Frontal cortex (tissue), 4 donors: ENCODE results near the gene UBE2G2. TPM values are rescaled to one million over a fixed set of nuclear protein-coding genes. Genes with fewer than 3 reads are reported as not detected.

Experiments used
- DNase-seq, 2 donors: peaks; one replicate each; pipeline ENCODE4 v3.0.0; 2012; ENCODE audit warnings: low spot score in 2 of 2
- FAIRE-seq: peaks from 2 replicates; lab custom pipeline; 2012; peaks lifted over from hg19 to GRCh38; lab: Jason Lieb, UNC
- total RNA-seq: library from RNA; depleted of rRNA; stranded (reverse); fragments of >200 nt; gene quantifications from one replicate; pipeline ENCODE4 v1.2.3, GENCODE V29; 2014
- donor health status: control.
- donor health status: control.
- donor health status: control.

UBE2G2 gene
- total RNA-seq, 1 donor from 2014 or later: 39.9 TPM

GRCh38 chr21:44735821-44736220 lies 65.8 kb downstream of the UBE2G2 start:
- no peak for DNase-seq
- FAIRE-seq: no peak

- FAIRE-seq: no peak
- no peak for DNase-seq
Observed at GRCh38 chr21:44734841-44735240, 66.8 kb downstream of the UBE2G2 start.

GRCh38 chr21:44734026-44734745 lies 67.4 kb downstream of the UBE2G2 start:
- DNase-seq (no peak), FAIRE-seq (no peak)

GRCh38 chr21:44732956-44733355 lies 68.7 kb downstream of the UBE2G2 start:
- no peak for FAIRE-seq
- DNase-seq: no peak

- no peak for DNase-seq
- FAIRE-seq: no peak
Observed at GRCh38 chr21:44732263-44732662, 69.4 kb downstream of the UBE2G2 start.

- FAIRE-seq (no peak), DNase-seq (no peak)
Observed at GRCh38 chr21:44730951-44731579, 70.6 kb downstream of the UBE2G2 start.

- FAIRE-seq: no peak
- no peak for DNase-seq
Observed at GRCh38 chr21:44730028-44730395, 71.6 kb downstream of the UBE2G2 start.

- FAIRE-seq: no peak
- no peak for DNase-seq
Observed at GRCh38 chr21:44729336-44730027, 72.1 kb downstream of the UBE2G2 start.

- DNase-seq (no peak), FAIRE-seq (no peak)
Observed at GRCh38 chr21:44728716-44729115, 72.9 kb downstream of the UBE2G2 start.

GRCh38 chr21:44727757-44728156 lies 73.9 kb downstream of the UBE2G2 start:
- FAIRE-seq (no peak), DNase-seq (no peak)

GRCh38 chr21:44727321-44727720 lies 74.3 kb downstream of the UBE2G2 start:
- no peak for FAIRE-seq
- no peak for DNase-seq

GRCh38 chr21:44726826-44727225 lies 74.8 kb downstream of the UBE2G2 start:
- no peak for DNase-seq

GRCh38 chr21:44724926-44725325 lies 76.7 kb downstream of the UBE2G2 start:
- DNase-seq (no peak), FAIRE-seq (no peak)

More at GRCh38 chr21:44726826-44727225, 74.8 kb downstream of the UBE2G2 start:
- FAIRE-seq: no peak

GRCh38 chr21:44724196-44724595 lies 77.4 kb downstream of the UBE2G2 start:
- no peak for FAIRE-seq
- no peak for DNase-seq

GRCh38 chr21:44723177-44724131 lies 78.2 kb downstream of the UBE2G2 start:
- FAIRE-seq (no peak), DNase-seq (no peak)

- FAIRE-seq (no peak), DNase-seq (no peak)
Observed at GRCh38 chr21:44722731-44723130, 78.9 kb downstream of the UBE2G2 start.

GRCh38 chr21:44720170-44720569 lies 81.5 kb downstream of the UBE2G2 start:
- no peak for FAIRE-seq
- no peak for DNase-seq
